GM12892 (cell line): ENCODE results near the gene KAT6B.

Experiments used
- POLR2A ChIP-seq: IDR thresholded peaks from 2 replicates; pipeline ENCODE4 v1.6.1; 2011; ENCODE audit warnings: low read depth, low read length, control low read depth
- POLR2AphosphoS5 ChIP-seq: IDR thresholded peaks from 2 replicates; pipeline ENCODE4 v1.6.1; 2011; ENCODE audit warnings: low read depth, low read length, control low read depth
- TAF1 ChIP-seq: IDR thresholded peaks from 2 replicates; pipeline ENCODE4 v1.6.1; 2011; ENCODE audit warnings: low read depth, mild to moderate bottlenecking, control low read depth, low read length, borderline replicate concordance

DNA sequence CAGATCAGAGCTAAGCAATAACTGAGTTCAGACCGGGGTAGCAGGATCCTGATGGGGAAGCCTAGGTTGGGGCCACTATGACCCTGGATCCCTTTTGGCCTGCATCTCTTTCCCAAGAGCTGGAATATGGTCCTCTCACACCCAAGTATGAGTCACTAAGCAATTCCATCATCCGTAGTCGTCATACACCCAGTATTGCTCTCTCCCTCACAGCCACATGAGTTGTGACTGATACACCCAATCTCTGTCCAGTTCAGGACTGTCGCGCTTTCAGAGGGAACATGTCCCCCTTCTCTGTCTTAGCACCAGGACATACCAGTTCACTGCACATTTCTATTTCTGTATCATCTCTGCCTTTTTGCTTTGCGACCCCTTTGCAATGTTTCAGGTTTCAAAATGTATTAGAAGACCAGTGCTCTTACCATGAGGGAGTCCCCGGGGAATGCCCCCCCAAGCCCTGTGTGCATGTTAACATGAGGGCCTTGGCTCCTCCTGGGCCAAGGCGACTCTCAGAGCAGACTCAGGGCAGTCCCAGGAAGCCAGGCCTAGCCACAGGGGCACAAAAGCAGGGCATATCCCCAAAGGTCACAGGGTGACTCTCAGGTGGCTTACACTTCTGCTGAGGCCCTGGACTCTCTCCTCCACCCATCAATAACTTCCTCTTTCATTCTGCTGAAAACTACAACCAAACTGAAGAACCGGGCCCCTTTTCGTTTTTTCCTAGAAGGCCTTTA is 209.7 kb downstream of the KAT6B start:
- no peak for TF ChIP-seq POLR2A
- TF ChIP-seq POLR2AphosphoS5: no peak
- no peak for TF ChIP-seq TAF1
